Cardiac muscle cell (in vitro differentiated cells and primary cell): ENCODE results near the gene SRP14. TPM values are rescaled to one million over a fixed set of nuclear protein-coding genes. Genes with fewer than 3 reads are reported as not detected.

ENCODE experiments used
- DNase-seq, 2 donors: peaks; one replicate each; pipeline versions ENCODE4 v3.0.0 to v3.0.0-alpha.2; 2010 to 2017; ENCODE audit warnings: low read depth in 1 of 2, low spot score in 1 of 2
- H3K27ac ChIP-seq: fragments of 200-600 bp; sonication (generic); 2 replicates; pipeline ENCODE4 v1.5.1; 2016
- H3K27me3 ChIP-seq: fragments of 200-600 bp; sonication (generic); 2 replicates; pipeline ENCODE4 v1.6.0; 2016; ENCODE audit warnings: control low read depth
- H3K36me3 ChIP-seq: fragments of 200-600 bp; sonication (generic); 2 replicates; pipeline ENCODE4 v1.5.1; 2016; ENCODE audit warnings: control low read depth
- H3K4me1 ChIP-seq: fragments of 200-600 bp; sonication (generic); 2 replicates; pipeline ENCODE4 v1.8.1; 2017; ENCODE audit warnings: low read depth, mild to moderate bottlenecking, mixed run types
- H3K4me3 ChIP-seq: fragments of 200-600 bp; sonication (generic); 2 replicates; pipeline ENCODE4 v1.5.1; 2016; ENCODE audit warnings: mild to moderate bottlenecking
- H3K9me3 ChIP-seq: fragments of 200-600 bp; sonication (generic); 2 replicates; pipeline ENCODE4 v1.5.1; 2017; ENCODE audit warnings: low read depth, mild to moderate bottlenecking, control low read depth
- polyA plus RNA-seq: library from polyadenylated mRNA; unstranded; fragments of >200 nt; fragmentation: Nextera tagmentation; extraction: Ambion mirVana; gene quantifications from 2 replicates; pipeline ENCODE4 v1.2.1, GENCODE V29; 2016
- total RNA-seq: library from RNA; depleted of rRNA; stranded (reverse); fragments of >200 nt; gene quantifications from 2 replicates; pipeline ENCODE4 v1.2.3, GENCODE V29; 2016
- TF ChIP-seq, protein P1 (sequence below): IDR thresholded peaks from 2 replicates; pipeline ENCODE4 v1.5.1; 2012; ENCODE audit warnings: low read depth, mild to moderate bottlenecking, low read length

SRP14 gene
- total and polyA plus RNA-seq, 2 experiments from 2014 or later, result 691 to 1,525 TPM

DNA sequence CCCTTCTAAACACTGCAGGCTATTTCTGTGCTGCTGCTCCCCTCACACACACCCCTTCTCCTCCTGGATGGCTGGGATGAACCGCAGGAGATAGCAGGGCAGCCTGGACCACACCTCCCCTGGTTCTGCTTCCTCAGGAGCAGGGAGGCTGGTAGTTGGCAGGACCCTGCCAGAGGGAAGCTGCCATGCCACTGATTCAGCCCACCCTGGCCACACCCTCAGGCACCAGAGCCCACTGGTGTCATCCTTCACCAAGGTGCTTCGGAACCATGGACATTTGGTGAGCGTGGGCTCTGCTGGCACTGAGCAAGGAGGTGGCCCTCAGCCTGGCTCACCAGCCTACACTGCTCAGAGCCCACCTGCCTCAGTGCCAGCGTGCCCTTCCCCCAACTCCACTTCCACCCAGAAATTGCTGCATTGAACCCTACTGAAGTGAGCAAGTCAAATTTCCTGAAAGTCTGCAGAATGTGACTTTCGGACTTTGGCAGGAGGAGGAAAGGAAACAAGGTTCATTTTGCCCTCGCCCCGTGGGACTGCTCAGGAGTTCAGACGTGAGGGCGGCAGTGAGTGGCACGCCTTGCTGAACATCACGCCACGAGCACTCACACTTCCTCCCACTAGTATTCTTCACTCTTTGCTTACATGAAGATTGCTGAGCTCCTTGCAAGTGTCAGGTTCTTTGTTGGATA is 43.4 kb upstream of the SRP14 start:
- TF ChIP-seq, protein P1, sequence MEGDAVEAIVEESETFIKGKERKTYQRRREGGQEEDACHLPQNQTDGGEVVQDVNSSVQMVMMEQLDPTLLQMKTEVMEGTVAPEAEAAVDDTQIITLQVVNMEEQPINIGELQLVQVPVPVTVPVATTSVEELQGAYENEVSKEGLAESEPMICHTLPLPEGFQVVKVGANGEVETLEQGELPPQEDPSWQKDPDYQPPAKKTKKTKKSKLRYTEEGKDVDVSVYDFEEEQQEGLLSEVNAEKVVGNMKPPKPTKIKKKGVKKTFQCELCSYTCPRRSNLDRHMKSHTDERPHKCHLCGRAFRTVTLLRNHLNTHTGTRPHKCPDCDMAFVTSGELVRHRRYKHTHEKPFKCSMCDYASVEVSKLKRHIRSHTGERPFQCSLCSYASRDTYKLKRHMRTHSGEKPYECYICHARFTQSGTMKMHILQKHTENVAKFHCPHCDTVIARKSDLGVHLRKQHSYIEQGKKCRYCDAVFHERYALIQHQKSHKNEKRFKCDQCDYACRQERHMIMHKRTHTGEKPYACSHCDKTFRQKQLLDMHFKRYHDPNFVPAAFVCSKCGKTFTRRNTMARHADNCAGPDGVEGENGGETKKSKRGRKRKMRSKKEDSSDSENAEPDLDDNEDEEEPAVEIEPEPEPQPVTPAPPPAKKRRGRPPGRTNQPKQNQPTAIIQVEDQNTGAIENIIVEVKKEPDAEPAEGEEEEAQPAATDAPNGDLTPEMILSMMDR, result no peak
- DNase-seq, result no peak
- H3K27ac ChIP-seq, result peak overlapping the region; percentile 89
- H3K36me3 ChIP-seq, result no peaks in the 10 kb centered on the region
- no peaks in the 10 kb centered on the region for H3K9me3 ChIP-seq
- H3K27me3 ChIP-seq, result no peaks in the 10 kb centered on the region
- H3K4me1 ChIP-seq, result peaks cover 42% of the 10 kb centered on the region
- H3K4me3 ChIP-seq, result no peak overlapping the region

DNA sequence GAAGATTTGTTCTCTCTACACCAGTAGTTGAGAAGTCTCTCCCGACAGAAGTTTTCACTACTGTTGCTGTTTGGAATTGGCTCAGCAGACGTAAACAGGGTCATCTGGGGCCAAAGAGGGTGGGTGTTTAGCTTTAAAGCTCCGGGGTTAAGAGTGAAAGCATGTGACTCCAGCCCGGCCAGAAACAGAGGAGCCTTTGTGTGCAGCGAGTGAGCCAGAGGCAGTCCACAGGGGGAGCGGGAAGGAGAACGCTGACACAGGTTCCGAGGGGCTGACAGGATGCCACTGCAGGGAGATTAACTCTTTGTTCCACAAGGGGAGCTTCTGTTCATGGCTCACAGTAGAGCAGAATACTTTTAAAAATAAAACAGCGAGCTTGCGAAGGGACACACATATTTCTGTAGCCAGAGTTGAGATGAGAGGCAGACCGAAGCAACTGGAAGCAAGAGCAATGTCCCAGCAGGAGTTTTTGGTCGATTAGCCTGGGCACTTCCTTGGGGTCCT is 42.8 kb upstream of the SRP14 start:
- no peaks in the 10 kb centered on the region for H3K27me3 ChIP-seq
- peak; percentile 86 to 94 for DNase-seq

DNA sequence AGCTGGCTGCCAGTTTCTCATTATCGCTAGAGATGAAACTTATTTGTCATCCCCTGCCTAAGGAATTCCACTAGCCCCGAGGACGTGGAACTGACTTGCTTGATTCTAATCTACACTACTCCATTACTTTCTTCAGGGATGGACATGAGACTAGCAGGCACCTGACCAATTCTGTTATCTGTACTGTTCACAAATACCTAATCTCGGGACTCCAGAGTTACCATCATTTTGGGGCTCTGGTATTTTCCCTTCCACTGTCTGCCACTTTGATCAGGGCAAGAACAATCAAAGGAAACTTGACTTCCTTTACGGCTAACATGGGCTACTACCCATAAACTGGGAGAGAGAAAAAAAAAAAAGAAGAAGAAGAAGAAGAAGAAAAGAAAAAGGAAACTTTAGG is 41.9 kb upstream of the SRP14 start:
- H3K4me1 ChIP-seq, result peaks cover 29% of the 10 kb centered on the region
- no peak overlapping the region for H3K4me3 ChIP-seq
- no peaks in the 10 kb centered on the region for H3K9me3 ChIP-seq
- DNase-seq, result no peak
- no peak overlapping the region for H3K27ac ChIP-seq
- no peaks in the 10 kb centered on the region for H3K27me3 ChIP-seq
- no peaks in the 10 kb centered on the region for H3K36me3 ChIP-seq
- TF ChIP-seq, protein P1, result no peak

More for the DNA sequence above, 42.8 kb upstream of the SRP14 start:
- Histone ChIP-seq H3K4me3 (no peak overlapping the region), H3K9me3 (no peaks in the 10 kb centered on the region), H3K27ac (peak overlapping the region; percentile 89), H3K36me3 (no peaks in the 10 kb centered on the region), H3K4me1 (peaks cover 36% of the 10 kb centered on the region)
- TF ChIP-seq, protein P1, result peak; percentile 14

DNA sequence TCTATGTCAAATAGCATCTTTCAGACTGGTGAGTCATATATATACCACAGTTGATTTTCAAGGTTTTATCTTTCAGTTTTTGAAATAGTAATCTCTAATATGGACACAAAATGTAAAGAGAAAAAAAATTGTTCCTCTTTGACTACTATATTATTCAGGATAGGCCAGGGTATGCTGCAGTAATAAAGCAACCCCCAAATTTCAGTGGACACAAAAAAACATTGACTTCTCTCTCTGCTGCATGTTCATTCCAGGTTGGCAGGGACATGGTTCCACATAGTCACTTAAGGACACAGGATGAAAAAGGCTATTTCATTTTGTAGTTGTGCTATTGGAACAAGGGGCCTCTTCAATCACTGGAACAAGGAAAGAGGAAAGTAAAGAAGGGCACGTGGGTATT is 41.1 kb upstream of the SRP14 start:
- Histone ChIP-seq H3K27me3 (no peaks in the 10 kb centered on the region), H3K36me3 (no peaks in the 10 kb centered on the region), H3K9me3 (no peaks in the 10 kb centered on the region), H3K4me1 (peaks cover 25% of the 10 kb centered on the region), H3K27ac (no peak overlapping the region), H3K4me3 (no peak overlapping the region)
- DNase-seq, result no peak
- TF ChIP-seq, protein P1, result no peak

DNA sequence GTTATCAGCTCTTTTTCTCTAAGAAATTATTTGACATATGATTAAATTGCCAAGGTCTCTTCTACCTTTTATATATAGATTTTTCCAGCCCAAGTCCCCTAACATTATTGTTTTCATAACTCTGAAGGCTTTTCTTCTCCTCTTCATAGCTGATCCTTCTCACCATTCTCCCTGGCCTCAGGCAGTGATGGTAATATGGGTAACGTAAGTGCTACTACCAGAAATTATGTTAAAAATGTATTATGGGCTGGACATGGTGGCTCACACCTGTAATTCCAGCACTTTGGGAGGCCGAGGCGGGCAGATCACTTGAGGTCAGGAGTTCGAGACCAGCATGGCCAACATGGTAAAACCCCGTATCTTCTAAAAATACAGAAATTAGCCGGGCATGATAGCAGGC is 40.5 kb upstream of the SRP14 start:
- no peak for DNase-seq
- Histone ChIP-seq H3K4me3 (no peak overlapping the region), H3K27ac (no peak overlapping the region), H3K4me1 (peaks cover 22% of the 10 kb centered on the region), H3K27me3 (no peaks in the 10 kb centered on the region), H3K36me3 (no peaks in the 10 kb centered on the region), H3K9me3 (no peaks in the 10 kb centered on the region)
- TF ChIP-seq, protein P1, result no peak
